Stimulated activated CD8-positive, alpha-beta memory T cell treated with anti-CD3 and anti-CD28 coated beads, Interleukin-4, amount 100 ng/mL, for 48 hours (primary cell): Measurements from ENCODE around the gene KSR1.

Source experiments
- DNase-seq: peaks from one replicate; pipeline ENCODE4 v3.0.0-alpha.2; 2020

KSR1 gene

DNA sequence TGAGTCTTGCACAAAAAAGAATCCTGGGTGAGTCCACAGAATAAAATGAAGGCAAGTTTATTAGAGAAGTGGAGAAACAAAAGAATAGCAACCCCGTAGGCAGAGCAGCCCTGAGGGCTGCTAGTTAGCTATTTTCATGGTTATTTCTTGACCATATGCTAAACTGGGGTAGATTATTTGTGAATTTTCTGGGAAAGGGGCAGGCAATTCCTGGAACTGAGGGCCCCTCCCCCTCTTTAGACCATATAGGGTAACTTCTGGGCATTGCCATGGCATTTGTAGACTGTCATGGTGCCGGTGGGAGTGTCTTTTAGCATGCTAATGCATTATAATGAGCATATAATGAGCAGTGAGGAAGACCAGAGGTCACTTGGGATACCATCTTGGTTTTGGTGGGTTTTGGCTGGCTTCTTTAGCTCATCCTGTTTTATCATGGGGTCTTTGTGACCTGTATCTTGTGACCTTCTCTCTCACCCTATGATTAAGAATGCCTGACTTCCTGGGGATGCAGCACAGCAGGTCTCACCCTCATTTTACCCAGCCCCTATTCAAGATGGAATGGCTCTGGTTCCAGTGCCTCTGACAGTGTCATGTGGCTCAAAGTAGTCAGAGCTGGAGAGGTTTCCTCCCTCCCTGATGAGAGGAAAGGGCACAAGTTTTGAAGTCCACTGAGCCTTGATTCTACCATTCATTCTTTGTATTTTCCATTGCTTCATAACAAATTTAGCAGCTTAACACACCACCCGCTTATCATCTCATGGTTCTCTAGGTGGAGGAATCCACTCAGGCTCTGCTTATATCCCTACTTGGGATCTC, 119.1 kb downstream of the KSR1 start:
- no peak for DNase-seq

DNA sequence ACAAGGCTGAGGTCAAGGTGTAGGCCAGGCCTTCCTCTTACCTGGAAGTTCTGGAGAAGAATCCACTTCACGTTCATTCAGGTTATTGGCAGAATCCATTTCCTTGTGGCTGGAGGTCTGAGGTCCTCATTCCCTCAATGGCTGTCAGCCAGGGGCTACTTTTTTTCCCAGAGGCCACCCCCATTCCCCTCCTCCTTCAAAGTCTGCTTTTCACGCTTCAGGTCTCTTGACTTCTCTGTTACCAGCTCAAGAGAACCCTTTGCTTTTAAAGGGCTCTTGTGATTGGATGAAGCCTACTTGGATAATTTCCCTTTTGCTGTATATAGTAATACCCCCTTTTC, 119.6 kb downstream of the KSR1 start:
- no peak for DNase-seq

DNA sequence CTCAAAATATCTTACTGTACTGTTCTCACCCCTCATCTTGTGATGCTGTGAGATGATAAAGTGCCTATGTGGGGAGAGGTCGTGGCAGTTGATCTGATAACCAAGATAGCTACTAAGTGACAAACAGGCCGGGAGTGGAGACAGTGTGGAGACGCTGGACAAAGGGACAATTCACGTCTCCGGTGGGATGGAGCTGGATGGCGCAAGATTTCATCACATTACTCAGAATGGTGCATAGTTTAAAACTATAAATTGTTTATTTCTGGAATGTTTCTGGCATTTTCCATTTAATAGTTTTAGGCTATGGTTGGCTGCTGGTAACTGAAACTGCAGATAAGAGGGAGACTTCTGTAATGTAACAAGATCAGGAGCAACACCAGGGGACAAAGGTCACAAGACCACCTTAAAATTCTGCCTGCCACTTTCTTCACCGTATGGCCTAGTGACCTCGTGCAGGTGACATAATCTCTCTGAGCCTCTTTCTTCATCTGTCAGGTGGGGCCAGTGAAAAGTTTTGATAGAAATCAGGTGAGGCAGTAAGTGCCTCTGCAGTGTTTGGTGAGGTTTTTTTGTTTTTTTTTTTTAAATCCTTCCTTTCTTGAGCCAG, 120.3 kb downstream of the KSR1 start:
- DNase-seq = no peak

DNA sequence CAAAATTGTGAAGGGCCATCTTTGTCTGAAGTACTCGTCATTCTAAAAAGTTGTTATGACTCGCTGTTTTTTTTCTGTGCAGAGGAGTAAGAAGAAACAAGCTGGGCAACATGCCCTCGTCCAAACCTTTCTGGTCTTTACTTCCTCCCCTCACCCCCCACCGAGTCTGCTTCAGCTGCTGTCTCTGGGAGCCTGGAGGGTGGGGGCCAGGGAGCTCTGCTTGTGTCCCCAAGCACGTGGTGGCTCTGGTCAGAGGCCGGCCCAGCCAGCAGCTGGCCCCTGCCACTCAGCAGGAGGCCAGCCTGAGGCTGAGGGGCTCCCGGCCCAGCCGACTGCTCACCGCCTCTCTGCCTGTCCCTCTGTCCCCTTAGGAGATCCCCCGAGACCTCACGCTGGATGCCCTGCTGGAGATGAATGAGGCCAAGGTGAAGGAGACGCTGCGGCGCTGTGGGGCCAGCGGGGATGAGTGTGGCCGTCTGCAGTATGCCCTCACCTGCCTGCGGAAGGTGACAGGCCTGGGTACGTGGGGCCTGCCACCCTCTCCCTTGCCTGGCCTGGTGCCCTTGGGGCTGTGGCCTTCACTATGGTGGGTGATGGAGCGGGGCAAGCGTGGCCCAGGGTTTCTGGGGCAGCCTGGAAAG, 121.0 kb downstream of the KSR1 start:
- no peak for DNase-seq

DNA sequence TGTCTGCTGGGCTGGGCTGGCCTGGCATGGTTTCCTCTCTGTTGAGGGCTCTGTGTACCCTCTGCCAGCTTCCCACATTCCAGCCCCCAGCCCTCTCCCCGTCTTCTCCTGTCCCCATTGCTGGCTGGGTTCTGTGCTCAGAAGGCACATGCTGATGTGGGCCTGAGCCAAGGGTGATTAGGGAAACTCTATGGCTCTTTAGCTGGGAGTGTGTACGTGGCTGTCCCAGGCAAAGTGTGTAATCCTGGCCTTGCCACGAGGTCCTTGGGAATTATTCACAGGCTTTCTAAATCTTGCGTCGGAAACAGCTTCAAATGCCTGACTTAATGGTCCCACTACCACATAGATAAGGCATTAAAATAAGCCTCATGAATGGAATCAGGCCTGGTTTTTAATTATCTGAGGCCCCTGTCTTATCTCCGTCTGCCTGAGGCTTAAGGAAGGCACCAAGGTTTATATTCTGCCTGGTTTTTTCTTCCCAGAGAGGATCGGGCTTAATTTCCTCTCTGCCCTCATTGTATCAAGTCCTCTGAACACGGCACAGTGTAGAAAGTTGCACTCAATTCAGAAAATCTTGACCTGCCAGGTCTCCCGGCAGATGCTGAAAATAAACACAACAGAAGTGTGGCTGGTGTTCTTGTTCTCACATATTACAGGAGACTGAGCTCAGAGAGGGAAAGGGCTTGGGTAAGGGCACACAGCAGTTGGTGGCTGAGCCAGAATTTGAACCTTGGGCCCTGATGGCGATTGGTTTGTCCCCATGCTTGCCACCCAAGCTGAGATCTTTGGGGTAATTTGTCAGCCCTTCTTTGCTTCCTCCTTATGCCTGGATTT, 121.9 kb downstream of the KSR1 start:
- DNase-seq = no peak

DNA sequence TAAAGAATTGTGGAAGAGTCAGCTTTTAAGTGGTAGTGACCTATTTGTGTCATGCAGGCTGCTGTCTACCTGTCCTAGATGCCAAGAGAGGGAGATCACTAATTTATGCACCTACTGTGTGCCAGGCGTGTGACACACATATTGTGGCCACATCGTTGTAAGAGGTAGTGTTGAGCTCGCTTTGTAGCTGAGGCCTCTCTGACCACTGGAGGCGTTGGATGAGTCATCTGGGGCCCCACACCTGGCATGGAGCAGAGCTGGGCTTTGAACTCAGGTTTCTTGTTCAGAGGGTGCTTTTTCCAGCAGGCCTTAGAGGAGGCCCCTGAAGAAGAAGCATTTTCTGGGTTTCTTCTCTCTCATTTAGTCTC, 122.5 kb downstream of the KSR1 start:
- peak; percentile 79 for DNase-seq

DNA sequence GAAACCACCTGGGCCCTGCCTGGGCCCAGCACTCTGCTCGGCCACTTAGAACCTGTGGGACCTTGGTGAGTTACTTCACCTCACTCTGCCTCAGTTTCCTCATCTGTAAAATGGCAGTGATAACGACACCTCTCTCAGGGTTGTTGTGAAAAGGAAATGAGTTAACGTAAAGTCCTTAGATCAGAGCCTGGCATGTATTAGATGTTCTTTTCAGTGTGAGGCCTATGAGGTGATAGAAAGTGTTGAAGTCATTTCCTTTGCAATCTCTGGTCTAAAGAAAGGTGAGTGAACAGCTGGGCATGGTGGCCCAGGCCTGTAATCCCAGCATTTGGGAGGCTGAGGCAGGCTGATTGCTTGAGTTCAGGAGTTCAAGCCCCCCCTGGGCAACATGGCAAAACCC, 123.1 kb downstream of the KSR1 start:
- no peak for DNase-seq

DNA sequence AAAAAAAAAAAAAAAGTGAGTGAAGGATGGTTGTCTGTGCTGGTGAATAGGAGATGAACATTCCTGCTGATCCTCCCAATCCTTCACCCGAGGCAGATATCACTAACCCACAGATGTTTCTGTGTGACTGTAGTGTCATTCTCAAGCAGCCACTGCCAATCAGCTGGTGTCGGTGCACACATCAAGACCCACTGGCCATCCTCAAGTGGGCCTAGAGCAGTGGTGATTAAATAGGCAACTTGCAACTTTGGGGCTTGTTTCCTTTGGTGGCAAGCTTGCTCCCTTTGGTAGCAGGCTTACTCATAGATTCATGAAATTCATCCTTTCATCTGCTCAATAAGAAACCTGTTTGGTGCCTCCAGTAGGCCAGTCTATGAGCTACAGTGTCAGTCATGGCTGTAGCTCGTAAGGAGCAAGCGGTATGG, 123.7 kb downstream of the KSR1 start:
- peak; percentile 60 for DNase-seq

DNA sequence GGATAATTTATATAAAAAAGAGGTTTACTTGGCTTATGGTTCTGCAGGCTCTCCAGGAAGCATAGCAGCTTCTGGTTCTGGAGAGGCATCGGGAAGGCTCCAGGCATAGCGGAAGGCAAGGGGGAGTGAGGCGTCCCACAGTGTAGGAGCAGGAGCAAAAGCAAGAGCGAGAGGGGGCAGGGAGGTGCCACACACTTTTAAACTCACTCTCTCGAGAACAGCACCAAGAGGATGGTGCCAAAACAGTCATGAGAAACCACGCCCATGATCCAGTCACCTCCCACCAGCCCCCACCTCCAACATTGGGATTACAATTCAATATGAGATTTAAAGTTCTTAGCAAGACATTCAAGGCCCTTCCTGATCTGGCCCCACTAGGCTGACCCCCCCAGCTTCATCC, 124.8 kb downstream of the KSR1 start:
- DNase-seq = no peak

DNA sequence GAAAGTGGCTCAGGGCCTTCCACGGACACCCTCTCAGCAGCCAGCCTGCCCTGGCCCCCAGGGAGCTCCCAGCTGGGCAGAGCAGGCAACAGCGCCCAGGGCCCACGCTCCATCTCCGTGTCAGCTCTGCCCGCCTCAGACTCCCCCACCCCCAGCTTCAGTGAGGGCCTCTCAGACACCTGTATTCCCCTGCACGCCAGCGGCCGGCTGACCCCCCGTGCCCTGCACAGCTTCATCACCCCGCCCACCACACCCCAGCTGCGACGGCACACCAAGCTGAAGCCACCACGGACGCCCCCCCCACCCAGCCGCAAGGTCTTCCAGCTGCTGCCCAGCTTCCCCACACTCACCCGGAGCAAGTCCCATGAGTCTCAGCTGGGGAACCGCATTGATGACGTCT, 126.4 kb downstream of the KSR1 start:
- no peak for DNase-seq

DNA sequence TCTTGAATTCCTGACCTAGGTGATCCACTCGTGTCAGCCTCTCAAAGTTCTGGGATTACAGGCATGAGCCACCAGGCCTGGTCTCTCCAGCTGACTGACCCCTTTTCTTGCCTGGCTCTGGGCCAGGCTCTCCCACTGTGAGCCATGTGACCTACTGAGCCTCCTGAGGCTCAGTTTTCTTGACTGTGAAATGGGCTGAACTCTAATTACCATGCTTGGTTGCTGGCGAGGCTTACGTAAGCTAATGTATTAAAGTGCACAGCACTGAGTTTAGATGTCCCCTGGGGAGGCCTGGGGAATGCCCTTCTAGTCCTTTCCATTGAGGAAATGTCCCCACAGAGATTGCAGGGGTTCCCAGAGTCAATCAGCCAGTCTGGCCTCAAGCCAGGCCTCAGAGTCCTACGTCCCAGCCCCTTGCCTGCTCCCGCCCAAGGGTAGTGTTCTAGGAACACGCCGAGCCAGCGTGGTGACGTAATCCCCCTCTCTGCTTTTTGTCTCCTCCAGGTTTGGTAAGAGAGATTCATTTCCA, 129.0 kb downstream of the KSR1 start:
- DNase-seq = no peak

DNA sequence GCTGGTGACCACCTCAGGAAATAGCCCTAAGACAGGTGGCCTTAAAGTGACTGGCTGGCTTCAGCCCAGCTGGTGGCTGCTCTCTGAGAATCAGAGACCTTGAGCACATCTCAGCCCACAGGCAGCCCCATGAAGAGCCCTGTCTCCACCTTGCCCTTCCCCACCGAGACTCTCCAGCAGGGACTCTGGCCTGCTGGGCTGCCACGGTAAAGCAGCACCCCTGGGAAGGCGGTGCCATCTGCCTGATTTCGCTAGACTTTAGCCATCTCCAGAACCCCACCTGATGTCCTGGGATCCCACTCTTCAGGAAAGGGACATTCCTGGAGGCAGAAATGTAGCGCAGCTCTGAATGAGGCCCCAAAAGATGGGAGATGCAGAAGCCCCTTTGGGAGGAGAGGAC, 129.5 kb downstream of the KSR1 start:
- no peak for DNase-seq

DNA sequence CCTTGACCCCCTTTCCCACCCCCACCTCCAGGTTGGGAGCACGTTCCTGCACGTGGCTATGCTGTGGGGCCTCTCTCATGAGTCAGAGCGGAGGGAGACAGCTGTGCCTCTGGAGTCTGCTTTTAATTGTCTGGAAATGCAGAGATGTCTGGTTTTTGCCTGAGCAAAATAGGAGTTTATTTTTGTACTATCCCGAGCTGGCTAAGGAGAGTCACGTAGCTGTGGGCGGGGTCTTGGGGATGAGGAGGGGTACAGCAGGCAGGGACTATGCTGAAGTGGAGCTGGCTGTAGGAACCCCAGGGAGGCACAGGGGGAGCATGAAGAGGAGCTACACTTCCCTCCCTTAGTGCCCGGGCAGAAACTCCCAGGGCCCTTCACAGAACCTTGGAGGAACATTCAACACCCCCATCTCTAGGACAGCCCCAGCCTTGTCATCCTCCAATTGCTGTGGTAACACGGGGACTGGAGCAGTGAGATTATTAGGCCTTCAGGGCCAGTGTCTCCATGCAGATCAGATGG, 130.0 kb downstream of the KSR1 start:
- no peak for DNase-seq

DNA sequence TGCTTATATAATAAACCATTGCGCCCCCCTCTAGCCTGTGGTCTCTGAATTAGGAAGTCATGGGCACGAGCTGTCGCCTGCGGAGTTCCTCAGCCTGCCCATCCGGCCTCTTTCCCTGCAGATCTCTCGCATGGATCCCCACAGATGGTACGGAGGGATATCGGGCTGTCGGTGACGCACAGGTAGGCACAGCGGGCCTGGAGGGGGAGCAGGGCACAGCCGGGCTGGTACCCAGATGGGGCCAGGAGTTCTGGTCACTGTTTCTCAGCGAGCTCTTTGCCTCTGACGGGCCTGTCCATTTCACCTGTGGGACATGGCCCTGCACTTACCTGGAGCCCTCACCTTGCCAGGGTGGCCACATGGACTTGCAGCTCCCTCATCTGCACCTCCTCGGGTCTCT, 132.1 kb downstream of the KSR1 start:
- DNase-seq = no peak

DNA sequence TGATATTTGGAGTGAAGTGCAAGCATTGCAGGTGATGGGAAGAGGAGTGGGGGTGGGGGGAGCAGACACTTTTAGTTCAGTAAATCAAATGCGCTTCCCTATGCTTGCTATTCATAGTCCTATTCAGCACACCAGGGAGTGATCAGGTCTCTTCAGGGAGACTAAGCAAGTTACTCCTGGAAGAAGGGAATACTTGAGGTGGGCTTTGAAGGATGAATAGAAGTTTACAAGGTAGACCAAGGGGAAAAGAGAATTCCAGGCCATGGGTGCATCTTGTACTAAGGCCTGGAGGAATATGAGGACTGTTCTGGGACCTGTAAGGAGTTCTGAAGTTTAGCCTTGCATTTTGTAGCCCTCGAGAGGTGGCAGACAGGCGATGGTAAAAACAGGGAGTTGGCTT, 134.6 kb downstream of the KSR1 start:
- DNase-seq = no peak

DNA sequence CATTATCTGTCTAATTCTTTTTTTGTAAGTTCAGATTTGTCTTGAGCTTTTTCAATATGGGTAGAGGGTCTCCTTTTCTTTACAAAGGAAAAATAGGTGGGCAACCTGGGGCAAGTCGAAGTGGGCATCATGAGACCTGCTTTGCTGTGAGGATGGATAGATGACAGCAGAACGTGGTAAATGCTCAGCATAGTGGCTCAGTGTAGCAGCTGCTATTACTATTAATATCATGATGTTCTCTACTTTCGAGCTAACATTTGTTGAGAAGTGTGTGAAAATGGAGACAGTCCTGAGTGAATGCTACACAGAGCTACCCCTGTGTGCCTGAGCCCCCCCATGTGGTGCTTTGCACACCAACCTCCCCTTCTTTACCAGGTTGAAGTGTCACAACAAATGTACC, 135.7 kb downstream of the KSR1 start:
- no peak for DNase-seq

DNA sequence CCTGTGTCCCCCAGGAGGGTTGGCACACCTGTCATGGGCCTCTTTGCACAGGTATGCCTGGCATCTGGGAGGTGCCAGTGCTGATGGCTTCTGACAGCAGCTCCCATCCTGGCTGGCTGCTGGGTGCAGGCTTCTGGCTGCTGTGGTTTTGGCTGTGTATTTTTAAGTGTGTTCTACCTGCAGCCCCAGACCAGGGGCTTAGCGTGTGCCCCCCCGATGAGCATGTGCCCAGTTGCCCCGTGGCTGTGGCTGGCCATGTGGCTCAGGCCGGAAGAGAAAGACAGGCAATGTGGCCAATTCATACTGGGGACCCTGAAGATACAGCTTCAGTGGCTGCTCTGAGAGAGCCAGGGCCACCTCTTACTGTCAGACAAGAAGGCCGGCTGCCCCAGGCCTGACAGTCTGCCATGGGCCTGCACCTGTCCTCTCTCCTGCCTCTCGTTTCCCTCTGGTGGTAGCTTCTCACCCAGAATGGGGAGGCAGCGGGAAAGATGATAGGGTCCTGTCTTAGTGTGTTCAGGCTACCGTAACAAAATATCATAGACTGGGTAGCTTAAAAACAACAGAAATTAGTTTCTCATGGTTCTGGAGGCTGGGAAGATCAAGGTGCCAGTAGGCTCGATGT, 137.1 kb downstream of the KSR1 start:
- no peak for DNase-seq

DNA sequence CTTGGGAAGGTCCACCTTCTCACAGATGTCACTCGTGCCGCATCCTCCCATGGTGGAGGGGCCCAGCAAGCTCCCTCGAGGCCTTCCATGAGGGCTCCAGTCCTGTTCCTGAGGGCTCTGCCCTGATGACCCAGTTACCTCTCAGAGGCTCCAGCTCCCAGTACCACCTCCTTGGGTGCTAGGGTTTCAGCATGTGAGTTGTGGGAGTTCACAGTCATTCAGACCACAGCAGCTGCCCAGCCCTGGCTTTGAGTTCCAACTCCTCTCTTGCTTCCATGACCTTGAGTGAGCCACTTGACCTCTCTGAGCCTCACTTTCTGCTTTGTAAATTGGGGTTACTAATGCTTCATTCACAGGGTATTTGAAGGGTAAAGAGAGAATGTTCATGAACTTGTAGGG, 137.6 kb downstream of the KSR1 start:
- DNase-seq = no peak

DNA sequence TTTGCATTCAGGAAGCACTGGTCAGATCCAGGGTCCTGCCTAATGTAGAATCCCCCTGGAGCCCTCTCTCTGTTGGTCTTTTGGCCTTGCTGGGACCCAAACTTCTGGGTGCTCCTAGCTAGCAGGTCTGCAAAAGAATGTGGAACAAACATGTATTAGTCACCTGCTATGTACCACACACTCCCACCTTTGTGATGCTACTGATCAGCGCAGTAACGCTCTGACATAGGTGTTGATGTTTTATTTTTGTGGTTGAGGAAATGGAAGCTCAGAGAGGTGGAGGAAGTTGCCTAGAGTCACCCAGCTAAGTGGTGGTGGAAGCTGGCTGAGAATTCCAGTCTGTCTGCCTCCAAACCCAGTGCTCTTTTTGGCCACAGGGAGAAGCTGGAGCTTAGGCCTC, 139.0 kb downstream of the KSR1 start:
- DNase-seq = no peak

DNA sequence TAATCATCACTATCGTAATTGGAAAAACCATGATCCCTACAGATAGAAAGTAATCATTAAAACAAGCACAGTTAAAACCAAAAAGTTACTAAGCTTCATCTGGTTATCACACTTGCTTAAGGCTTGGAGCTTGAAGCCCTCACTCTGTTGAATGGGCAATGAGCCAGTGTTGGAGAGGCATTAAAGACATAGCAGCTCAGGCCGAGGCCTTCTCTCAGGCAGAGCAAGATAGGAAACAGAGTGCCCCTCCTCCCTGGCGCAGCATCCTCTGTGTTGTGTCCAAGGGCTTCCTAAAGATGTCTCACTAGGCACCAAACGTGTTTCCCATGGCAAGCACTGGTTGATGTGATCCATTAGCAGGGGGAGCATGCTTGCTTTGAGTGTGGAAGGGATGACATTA, 139.8 kb downstream of the KSR1 start:
- no peak for DNase-seq

DNA sequence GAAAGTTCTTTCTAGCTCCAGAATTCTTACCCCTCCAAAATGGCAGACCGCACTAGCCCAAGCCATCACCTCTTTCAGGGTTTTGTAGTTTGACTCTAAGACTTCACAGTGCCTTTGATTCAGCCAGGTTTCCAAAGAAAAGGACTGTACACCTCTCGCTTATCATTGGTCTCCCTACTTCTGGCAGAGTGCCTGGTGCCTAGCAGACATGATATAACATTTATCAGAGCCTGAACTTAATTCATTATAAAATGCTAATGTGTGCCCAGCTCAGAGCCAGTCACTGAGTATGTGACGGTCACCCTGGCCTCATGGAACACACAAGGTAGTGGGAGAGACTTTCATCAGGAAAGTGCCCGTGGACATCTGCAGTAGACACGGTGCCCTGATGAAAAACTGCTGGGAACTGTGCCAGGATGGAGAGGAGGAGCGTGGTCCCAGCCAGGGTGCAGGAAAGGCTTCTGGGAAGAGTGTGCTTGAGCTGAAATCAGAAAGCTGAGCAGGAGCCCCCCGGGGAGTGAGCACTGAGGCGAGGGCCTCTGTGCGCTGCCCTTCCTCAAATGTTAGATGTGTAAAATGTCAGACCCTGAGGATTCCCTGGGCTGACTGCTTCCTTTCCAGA, 140.4 kb downstream of the KSR1 start:
- DNase-seq = no peak

DNA sequence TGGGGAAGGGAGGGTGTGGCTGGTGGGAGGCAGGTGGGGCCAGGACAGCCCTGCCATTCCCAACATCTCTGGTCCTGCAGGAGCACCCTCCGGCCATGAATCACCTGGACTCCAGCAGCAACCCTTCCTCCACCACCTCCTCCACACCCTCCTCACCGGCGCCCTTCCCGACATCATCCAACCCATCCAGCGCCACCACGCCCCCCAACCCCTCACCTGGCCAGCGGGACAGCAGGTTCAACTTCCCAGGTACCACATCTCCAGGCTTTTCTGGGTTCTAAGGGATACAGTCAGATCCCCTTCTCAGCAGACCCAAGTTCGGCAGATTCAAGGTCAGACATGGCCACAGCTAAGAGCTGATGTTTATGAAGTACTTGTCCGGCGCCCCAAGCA, 140.9 kb downstream of the KSR1 start:
- no peak for DNase-seq
